ENCODE data around the gene CAMK2D.

GRCh38 chr4:113505044-113505443, 256.5 kb downstream of the CAMK2D start:
- no peak for TF ChIP-seq CTCF (IDR thresholded peaks at IDR 0.05; ENCODE audit: poor library complexity)
- no peak for TF ChIP-seq EZH2 (IDR thresholded peaks at IDR 0.05; ENCODE audit: borderline replicate concordance)
- TF ChIP-seq EZH2phosphoT487 (IDR thresholded peaks at IDR 0.05; ENCODE audit: low read depth, severe bottlenecking, unreplicated experiment) = no peak

Data from hepatocyte (in vitro differentiated cells).